Loucy (cell line): ENCODE data around the gene OR8D4.

Source experiments
- H2AFZ ChIP-seq: fragments of 200-600 bp; sonication (generic); 2 replicates; pipeline ENCODE4 v1.6.0; 2016; ENCODE audit warnings: antibody characterized with exemption, mild to moderate bottlenecking, low read length, moderate library complexity
- H3F3A ChIP-seq: fragments of 200-600 bp; 2 replicates; pipeline ENCODE4 v1.6.0; 2016; ENCODE audit warnings: antibody characterized with exemption, low read depth, mild to moderate bottlenecking
- H3K27me3 ChIP-seq: fragments of 200-600 bp; sonication (generic); 2 replicates; pipeline ENCODE4 v1.6.1; 2014; ENCODE audit warnings: low read length, mild to moderate bottlenecking; ENCODE audit not compliant: insufficient read depth, poor library complexity, severe bottlenecking
- H3K36me3 ChIP-seq: fragments of 200-600 bp; sonication (generic); 2 replicates; pipeline ENCODE4 v1.6.1; 2016; ENCODE audit warnings: low read length; ENCODE audit not compliant: insufficient read depth
- H3K4me1 ChIP-seq: fragments of 200-600 bp; sonication (generic); 2 replicates; pipeline ENCODE4 v1.5.1; 2014; ENCODE audit warnings: low read length, mild to moderate bottlenecking; ENCODE audit not compliant: insufficient read depth, poor library complexity, severe bottlenecking
- H3K4me2 ChIP-seq: fragments of 200-600 bp; sonication (generic); 2 replicates; pipeline ENCODE4 v1.6.0; 2014; ENCODE audit warnings: antibody characterized with exemption, low read length, low read depth, mild to moderate bottlenecking; ENCODE audit not compliant: poor library complexity, severe bottlenecking
- H3K4me3 ChIP-seq: fragments of 200-600 bp; sonication (generic); 2 replicates; pipeline ENCODE4 v1.5.1; 2014; ENCODE audit warnings: low read length, mild to moderate bottlenecking, mixed read lengths; ENCODE audit not compliant: poor library complexity, severe bottlenecking
- H3K79me2 ChIP-seq: fragments of 200-600 bp; sonication (generic); 2 replicates; pipeline ENCODE4 v1.6.1; 2014; ENCODE audit warnings: low read length; ENCODE audit not compliant: insufficient read depth
- H3K9ac ChIP-seq: fragments of 200-600 bp; sonication (generic); 2 replicates; pipeline ENCODE4 v1.6.0; 2014; ENCODE audit warnings: mild to moderate bottlenecking, low read depth, low read length, moderate library complexity; ENCODE audit not compliant: poor library complexity, severe bottlenecking
- H3K9me2 ChIP-seq: fragments of 200-600 bp; sonication (generic); replicated peaks from 2 replicates; pipeline ENCODE4 v1.6.1; 2016; ENCODE audit warnings: low read depth, low read length, mixed read lengths
- H3K9me3 ChIP-seq: fragments of 200-600 bp; sonication (generic); 2 replicates; pipeline ENCODE4 v1.6.1; 2014; ENCODE audit warnings: mild to moderate bottlenecking, antibody characterized with exemption, low read length, low read depth; ENCODE audit not compliant: insufficient read depth
- H4K20me1 ChIP-seq: fragments of 200-600 bp; sonication (generic); 2 replicates; pipeline ENCODE4 v1.6.0; 2014; ENCODE audit warnings: antibody characterized with exemption, low read length, mild to moderate bottlenecking; ENCODE audit not compliant: insufficient read depth, poor library complexity, severe bottlenecking
- CTCF ChIP-seq: fragments of 200-600 bp; sonication (generic); conservative IDR thresholded peaks from 2 replicates; pipeline ENCODE4 v1.5.1; 2014; ENCODE audit warnings: mild to moderate bottlenecking, antibody characterized with exemption, low read length
- EZH2phosphoT487 ChIP-seq: fragments of 200-600 bp; IDR thresholded peaks from 2 replicates; pipeline ENCODE4 v1.6.1; 2018; ENCODE audit warnings: antibody characterized with exemption, mild to moderate bottlenecking, moderate library complexity, borderline replicate concordance

The OR8D4 gene

GRCh38 chr11:123899792-123900191 is 2.2 kb upstream of the OR8D4 start:
- Histone ChIP-seq H3K9me3 (no peaks in the 10 kb centered on the region), H3K9me2 (no peaks in the 10 kb centered on the region), H3K4me1 (no peaks in the 10 kb centered on the region), H3K4me2 (no peak overlapping the region), H3K27me3 (no peaks in the 10 kb centered on the region), H3K79me2 (no peaks in the 10 kb centered on the region), H3F3A (no peaks in the 10 kb centered on the region), H3K4me3 (no peak overlapping the region), H3K9ac (no peak overlapping the region), H3K36me3 (no peaks in the 10 kb centered on the region), H2AFZ (no peak overlapping the region), H4K20me1 (no peaks in the 10 kb centered on the region)
- TF ChIP-seq CTCF (no peak), EZH2phosphoT487 (no peak)

DNA sequence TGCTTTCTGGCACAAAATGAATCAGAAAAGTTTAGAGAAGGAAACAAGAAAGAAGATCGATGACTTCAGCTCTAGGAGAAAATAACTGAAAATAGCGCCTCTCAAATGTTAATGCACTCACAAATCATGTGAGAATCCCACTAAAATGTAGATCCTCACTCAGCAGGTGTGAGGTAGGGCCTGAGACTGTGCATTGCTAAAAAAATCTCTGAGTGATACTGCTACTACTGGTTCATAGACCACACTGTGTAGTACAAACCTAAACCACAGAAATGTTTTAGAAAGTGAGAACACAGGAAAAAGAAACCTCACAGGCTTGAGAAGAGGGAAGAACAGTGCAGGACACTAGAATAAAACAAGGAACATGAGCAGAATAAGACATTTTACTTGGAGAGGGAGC is 2.0 kb downstream of the OR8D4 start:
- Histone ChIP-seq H3F3A (no peaks in the 10 kb centered on the region), H3K27me3 (no peaks in the 10 kb centered on the region), H3K36me3 (no peaks in the 10 kb centered on the region), H3K4me1 (no peaks in the 10 kb centered on the region), H3K4me2 (no peak overlapping the region), H3K79me2 (no peaks in the 10 kb centered on the region), H3K9me3 (no peaks in the 10 kb centered on the region), H2AFZ (no peak overlapping the region), H3K9me2 (no peaks in the 10 kb centered on the region), H3K4me3 (no peak overlapping the region), H3K9ac (no peak overlapping the region), H4K20me1 (no peaks in the 10 kb centered on the region)
- TF ChIP-seq EZH2phosphoT487 = no peak
- TF ChIP-seq CTCF = no peak

GRCh38 chr11:123904932-123905331 is 3.0 kb downstream of the OR8D4 start:
- Histone ChIP-seq H3K9ac (no peak overlapping the region), H3K36me3 (no peaks in the 10 kb centered on the region), H3F3A (no peaks in the 10 kb centered on the region), H3K4me3 (no peak overlapping the region), H4K20me1 (no peaks in the 10 kb centered on the region), H3K9me3 (no peaks in the 10 kb centered on the region), H3K79me2 (no peaks in the 10 kb centered on the region), H3K4me2 (no peak overlapping the region), H3K27me3 (no peaks in the 10 kb centered on the region), H2AFZ (no peak overlapping the region), H3K4me1 (no peaks in the 10 kb centered on the region), H3K9me2 (no peaks in the 10 kb centered on the region)
- no peak for TF ChIP-seq CTCF
- TF ChIP-seq EZH2phosphoT487 = no peak
